Gastrocnemius medialis (tissue), 4 donors: ENCODE data around the gene GFAP.

Experiments
- POLR2A ChIP-seq, 2 donors: fragments of 450-650 bp; IDR thresholded peaks; one replicate each; pipeline ENCODE4 v1.6.1; 2017; ENCODE audit warnings: antibody characterized with exemption in 2 of 2, mild to moderate bottlenecking in 2 of 2, moderate library complexity in 2 of 2
- TF ChIP-seq, protein P1 (sequence below), 5 experiments: fragments of 450-650 bp in 3 of 5; fragments of 200-600 bp in 2 of 5; sonication (generic) in 2 of 5; IDR thresholded peaks in 4 of 5; conservative IDR thresholded peaks in 1 of 5; 1 replicate in 4 of 5; 2 replicates in 1 of 5; pipeline ENCODE4 v1.5.1; 2016 to 2019; ENCODE audit warnings: antibody characterized with exemption in 5 of 5, mild to moderate bottlenecking in 3 of 5, moderate library complexity in 3 of 5

DNA sequence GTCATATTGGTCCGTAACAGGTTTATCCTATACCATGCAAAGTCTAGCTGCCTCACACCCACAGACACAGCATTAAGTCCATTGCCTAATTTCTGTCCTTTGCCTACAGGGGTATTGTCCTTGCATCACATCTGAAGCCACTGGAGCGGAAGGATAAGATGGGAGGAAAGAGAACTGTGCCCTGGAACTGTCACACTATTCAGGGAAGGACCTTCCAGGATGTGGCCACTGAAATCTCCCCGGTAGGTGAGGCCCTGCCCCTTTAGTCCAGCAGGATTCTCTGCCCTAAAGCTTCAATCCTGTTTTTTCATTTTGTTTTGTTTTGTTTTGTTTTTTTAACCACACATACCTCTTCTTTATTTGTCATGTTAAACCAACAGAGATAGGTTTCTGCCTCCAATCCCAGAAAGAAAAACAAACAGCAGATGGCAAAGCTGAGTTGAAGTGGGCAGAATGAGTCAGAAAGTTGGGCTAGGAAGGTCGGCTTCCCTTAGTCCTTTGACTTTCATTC, 13.8 kb downstream of the GFAP start:
- TF ChIP-seq, protein P1, sequence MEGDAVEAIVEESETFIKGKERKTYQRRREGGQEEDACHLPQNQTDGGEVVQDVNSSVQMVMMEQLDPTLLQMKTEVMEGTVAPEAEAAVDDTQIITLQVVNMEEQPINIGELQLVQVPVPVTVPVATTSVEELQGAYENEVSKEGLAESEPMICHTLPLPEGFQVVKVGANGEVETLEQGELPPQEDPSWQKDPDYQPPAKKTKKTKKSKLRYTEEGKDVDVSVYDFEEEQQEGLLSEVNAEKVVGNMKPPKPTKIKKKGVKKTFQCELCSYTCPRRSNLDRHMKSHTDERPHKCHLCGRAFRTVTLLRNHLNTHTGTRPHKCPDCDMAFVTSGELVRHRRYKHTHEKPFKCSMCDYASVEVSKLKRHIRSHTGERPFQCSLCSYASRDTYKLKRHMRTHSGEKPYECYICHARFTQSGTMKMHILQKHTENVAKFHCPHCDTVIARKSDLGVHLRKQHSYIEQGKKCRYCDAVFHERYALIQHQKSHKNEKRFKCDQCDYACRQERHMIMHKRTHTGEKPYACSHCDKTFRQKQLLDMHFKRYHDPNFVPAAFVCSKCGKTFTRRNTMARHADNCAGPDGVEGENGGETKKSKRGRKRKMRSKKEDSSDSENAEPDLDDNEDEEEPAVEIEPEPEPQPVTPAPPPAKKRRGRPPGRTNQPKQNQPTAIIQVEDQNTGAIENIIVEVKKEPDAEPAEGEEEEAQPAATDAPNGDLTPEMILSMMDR (IDR thresholded peaks at IDR 0.05 in 4 of 5, conservative IDR thresholded peaks at IDR 0.05 in 1 of 5): no peak
- no peak for TF ChIP-seq POLR2A (IDR thresholded peaks at IDR 0.05)
